ENCODE measurements around the gene MPEG1.

MPEG1 gene

DNA sequence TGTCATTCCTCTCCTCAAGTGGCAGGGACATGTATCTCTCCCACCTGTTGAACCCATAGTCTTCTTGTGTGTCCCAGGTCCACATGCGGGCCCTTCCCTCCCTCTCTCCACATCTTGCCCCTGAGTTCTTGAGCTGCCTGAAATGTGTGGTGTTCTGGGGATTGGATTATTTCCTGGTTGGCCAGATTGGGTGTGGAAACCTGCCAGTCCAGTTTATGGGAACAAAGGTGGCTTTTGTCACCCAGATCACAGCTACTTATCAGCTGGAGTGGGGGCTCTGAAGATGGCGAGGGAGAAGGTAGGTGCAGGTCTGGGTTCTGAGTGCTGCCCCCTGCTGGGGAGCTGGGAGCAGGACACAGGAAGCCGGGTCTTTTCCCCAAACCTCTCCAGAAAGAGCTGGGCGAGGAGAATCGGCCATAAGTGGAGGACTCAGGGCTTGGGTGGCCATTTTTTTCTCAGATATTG lies 26.6 kb downstream of the MPEG1 start:
- no peak for DNase-seq

GRCh38 chr11:59185386-59185945 lies 27.3 kb downstream of the MPEG1 start:
- DNase-seq: no peak

DNA sequence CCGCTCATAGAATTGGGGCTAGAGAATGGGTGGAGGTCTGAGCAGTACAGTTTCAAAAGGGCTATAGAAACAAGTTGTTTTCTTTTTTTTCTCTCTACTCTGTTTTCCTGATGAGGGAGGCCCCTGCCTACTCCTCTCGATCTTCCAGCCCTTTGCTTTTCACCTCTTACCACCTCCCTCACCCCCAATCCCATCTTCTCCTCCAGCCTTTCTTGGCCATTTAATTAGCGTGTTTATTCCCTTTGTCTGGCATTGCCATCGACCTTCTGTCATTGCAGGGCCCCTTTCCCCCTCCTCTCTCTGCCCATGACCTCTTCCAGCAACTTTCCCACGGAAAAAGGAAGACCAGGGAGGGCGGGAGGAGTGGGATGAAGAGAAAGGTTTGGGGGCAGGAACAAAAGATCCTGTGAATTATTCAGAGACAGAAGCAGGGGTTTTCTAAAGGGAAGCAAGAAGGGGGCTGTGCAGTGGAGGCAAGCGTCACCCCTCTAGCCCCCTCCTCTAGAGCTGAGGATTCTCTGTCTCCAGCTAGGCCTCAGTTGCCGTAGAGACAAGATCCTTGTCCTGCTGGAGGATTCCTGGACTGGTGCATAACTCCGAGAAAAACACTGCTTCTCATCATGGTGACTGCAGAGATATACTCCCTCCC lies 27.9 kb downstream of the MPEG1 start:
- no peak for DNase-seq

DNA sequence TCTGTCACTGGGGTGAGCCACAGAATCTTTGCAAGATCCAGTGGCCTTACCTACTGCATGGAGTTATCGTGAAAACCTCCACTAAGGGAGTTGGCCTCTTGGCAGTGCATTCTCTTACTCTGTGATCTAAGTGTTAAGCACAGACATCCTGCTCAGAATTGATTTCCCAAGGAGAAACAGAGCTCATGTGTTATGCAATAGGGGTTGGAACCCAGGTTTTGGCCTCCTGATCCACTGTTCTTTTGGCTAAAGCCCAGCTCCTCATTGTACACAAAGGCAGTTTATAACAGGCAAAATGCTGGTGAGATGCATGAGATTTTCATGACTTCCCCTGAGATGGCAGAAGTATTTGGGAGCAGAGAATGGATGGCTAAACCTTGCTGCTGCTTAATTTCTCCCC lies 29.0 kb downstream of the MPEG1 start:
- DNase-seq: no peak

GRCh38 chr11:59182457-59183151 lies 30.1 kb downstream of the MPEG1 start:
- no peak for DNase-seq

DNA sequence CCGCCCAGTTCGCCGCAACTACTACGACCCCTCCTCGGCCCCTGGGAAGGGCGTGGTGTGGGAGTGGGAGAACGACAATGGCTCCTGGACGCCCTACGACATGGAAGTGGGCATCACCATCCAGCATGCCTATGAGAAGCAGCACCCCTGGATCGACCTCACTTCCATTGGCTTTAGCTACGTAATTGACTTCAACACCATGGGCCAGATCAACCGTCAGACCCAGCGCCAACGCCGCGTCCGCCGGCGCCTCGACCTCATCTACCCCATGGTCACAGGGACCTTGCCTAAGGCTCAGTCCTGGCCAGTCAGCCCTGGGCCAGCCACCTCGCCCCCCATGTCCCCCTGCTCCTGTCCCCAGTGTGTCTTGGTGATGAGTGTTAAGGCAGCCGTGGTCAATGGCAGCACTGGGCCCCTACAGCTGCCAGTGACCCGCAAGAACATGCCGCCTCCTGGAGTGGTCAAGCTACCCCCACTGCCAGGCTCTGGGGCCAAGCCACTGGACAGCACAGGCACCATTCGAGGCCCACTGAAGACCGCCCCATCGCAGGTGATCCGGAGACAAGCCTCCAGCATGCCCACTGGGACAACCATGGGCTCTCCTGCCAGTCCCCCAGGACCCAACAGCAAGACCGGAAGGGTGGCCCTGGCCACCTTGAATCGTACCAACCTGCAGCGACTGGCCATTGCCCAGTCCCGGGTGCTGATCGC lies 30.8 kb downstream of the MPEG1 start:
- DNase-seq: no peak

GRCh38 chr11:59180907-59181306 lies 31.8 kb downstream of the MPEG1 start:
- no peak for DNase-seq

- DNase-seq: no peak
These were observed 32.5 kb downstream of the MPEG1 start for GRCh38 chr11:59180168-59180776.

DNA sequence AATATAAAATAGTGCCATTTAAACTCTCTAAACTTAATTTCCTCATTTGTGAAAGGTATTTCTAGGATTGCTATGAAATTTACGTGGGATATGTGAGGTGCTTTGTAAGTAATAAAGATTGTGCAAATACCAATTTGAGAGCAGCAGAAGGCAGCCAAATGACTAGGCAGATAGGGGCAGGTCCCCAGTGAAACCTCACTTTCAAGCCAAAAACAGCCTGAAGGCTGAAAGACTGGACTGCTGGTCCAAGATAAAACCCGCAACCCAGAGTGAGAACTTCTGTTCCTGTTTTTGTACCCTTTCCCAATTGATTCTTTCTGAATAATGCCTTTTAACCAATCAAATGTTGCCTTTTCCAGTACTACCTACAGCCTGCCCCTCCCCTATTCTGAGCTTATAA lies 33.6 kb downstream of the MPEG1 start:
- DNase-seq: no peak

DNA sequence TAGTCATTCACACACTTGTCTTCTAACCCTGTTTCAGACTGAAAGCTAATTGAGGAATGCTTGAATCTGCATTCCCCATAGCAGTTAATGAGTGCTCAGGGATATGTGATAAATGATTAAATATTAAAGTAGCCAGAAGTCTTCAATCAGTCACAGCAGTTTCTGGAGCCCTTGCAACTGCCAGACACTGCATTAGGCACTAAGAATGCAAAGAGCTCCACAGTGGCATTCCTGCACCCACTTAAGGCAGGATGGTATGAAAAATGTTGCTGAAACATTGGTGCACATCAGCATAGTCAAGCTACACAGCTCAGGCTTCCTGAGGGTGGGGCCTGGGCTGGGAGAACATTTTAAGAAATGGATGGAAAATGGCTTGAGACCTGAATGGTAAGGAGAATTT lies 34.3 kb downstream of the MPEG1 start:
- DNase-seq: no peak

GRCh38 chr11:59176330-59176729 lies 36.4 kb downstream of the MPEG1 start:
- no peak for DNase-seq

GRCh38 chr11:59175091-59175501 lies 37.6 kb downstream of the MPEG1 start:
- no peak for DNase-seq

DNA sequence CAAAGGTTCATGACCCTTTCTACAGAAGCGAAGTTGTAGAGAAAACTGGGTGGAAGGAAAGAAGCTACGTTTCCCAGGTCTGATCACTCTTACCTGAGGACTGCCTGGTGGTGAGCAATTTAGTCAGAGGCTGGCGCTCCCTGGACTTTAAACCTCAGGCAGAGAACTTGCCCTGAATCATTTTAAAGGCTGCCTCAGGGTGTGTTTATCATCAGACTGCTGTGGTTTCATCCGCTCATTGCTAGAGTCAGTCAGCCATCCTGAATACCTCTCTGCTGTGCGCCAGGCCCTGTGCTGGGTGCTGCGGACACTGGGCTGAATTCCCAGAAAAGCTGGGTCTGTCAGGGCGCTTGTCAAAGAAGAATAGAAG lies 38.1 kb downstream of the MPEG1 start:
- no peak for DNase-seq

GRCh38 chr11:59173964-59174663 lies 38.6 kb downstream of the MPEG1 start:
- no peak for DNase-seq

DNA sequence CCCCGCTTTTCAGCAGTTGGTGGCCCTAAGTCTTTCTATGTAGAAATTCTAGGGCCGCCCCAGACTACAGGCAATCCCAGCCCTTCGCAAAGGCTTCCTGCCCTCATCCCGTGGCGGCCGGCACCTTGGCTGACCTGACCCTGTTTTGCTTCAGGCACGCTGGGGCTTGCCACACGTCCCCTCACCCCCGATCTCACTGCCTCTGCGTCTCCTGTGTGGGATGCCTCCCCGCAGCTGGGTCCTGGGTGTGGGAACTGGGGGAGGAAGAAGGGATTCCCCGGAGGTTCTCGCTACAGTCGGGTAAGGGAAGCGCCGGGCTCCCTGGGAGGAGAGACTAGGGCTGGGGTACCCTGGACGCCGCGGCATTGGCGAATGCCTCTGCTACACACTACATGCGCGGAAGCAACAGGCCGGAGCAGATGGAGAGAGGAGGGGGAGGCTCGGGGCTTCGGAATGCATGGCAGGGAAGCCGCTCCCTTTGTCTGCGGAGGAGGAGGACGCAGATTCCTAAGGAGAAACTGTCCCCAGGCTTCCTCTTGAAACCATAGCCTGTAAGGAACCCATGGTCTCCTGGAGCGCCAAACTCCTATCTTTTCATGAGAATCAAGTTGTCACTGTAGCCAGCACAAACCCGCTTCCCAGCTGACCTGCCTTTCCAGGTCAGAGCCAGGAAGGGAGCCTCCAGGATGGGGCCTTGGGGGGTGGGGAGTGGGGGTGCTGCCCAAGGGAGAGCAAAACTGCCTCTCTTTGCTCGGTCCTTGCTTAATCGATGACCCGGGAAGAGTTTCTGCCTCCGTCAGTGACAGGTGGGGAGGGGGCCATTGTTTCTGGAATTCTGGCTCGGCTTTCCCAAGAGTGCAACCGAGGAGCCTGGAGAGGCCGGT lies 39.4 kb downstream of the MPEG1 start:
- no peak for DNase-seq

GRCh38 chr11:59172345-59173079 lies 40.2 kb downstream of the MPEG1 start:
- no peak for DNase-seq

- DNase-seq: peak; percentile 8
These were observed 41.0 kb downstream of the MPEG1 start, which contains the start of gene DTX4 for GRCh38 chr11:59171508-59172322. TSS of gene DTX4 (plus strand) at chr11:59172132. CDS start at chr11:59172596, 464 bp downstream.

DNA sequence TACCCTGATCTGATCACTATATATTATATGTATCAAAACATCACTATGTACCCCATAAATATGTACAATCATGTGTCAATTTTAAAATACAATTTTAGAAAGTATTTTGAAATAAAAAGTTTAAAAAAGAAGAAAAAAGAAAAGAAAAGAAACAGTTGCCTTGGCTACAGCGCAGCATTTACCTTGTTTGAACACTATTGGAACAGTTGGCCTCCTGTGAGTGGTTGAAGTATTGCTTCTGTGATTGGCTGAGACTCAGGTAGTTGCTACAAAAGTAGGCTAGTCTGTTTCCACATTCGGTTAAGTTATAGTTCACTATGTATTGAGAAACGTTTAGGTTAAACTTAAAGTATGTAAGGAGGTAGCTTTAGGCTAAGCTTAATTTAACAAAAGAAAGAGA lies 48.7 kb downstream of the MPEG1 start:
- no peak for DNase-seq
